HG03460 (cell line): ENCODE measurements around the gene ZNF79.

Experiments
- ATAC-seq: cut with Tn5 transposase; IDR thresholded peaks from one replicate; pipeline ENCODE4 v1.9.1; 2021; ENCODE audit not compliant: unreplicated experiment

ZNF79 gene

GRCh38 chr9:127492616-127493015 is 68.4 kb downstream of the ZNF79 start:
- no peak for ATAC-seq

GRCh38 chr9:127493592-127494303 is 69.6 kb downstream of the ZNF79 start:
- ATAC-seq = no peak

GRCh38 chr9:127494304-127494702 is 70.1 kb downstream of the ZNF79 start:
- no peak for ATAC-seq
